Heart left ventricle (tissue), 13 donors: ENCODE results near the gene B3GNT2.

Experiments used
- POLR2A ChIP-seq, 2 donors: fragments of 450-650 bp; IDR thresholded peaks; one replicate each; pipeline ENCODE4 v1.6.1; 2017; ENCODE audit warnings: antibody characterized with exemption in 2 of 2, mild to moderate bottlenecking in 2 of 2, moderate library complexity in 2 of 2
- TF ChIP-seq, protein P1 (sequence below), 12 donors: fragments of 200-600 bp; sonication (generic) in 4 of 12; IDR thresholded peaks; one replicate each; pipeline versions ENCODE4 v1.5.0 to v1.8.0; 2018 to 2022; ENCODE audit warnings: antibody characterized with exemption in 12 of 12, mild to moderate bottlenecking in 5 of 12
- donor health status: ischemic (EF 13 %, LVEDD 7.1; RV severe dilation, severe dysfunction).
- donor health status: DM: no; HTN: yes; CAD: no.
- donor health status: DM: no; HTN: no; CAD: no.
- donor health status: ischemic (EF 25% LVEDD 6.9; RV normal size, moderate dysfunction).
- donor health status: ischemic (EF 25% LVEDD 5.7; RV mildly dilated, moderate dysfunction).
- donor health status: ischemic (EF 35%, LVEDD 5.7; RV mildly dilated, moderate dysfunction).
- donor health status: nonischemic (EF 11% LVEDD 7.7; RV severe dilation, severe dysfunction).
- donor health status: DM: yes; HTN: yes; CAD: no.
- donor health status: PGD.
- donor health status: ischemic (EF 29% LVEDD 5.4; RV normal size, mild dysfunction).
- donor health status: nonischemic (EF 23%, LVEDD 6.1; RV moderate dilation, normal function).

DNA sequence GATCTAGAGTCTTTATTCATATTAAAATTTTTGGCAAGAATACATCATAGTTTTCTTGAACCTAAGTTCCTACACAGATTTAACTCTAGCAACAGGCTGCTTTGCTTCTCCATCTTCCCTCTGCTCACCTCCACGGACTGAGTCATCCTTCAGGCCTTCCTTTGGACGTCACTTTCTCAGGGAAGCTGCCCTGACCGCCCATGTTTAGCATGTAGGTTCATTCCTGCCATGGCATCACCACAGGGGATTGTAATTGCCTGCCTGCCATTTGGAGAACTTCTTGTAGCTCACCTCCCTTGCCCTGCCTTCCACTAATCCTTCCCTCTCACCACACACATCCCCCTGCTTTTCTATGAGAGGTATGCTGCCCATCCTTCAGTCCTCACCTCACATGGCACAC, 43.9 kb upstream of the B3GNT2 start:
- no peak for TF ChIP-seq POLR2A (IDR thresholded peaks at IDR 0.05)
- TF ChIP-seq, protein P1, sequence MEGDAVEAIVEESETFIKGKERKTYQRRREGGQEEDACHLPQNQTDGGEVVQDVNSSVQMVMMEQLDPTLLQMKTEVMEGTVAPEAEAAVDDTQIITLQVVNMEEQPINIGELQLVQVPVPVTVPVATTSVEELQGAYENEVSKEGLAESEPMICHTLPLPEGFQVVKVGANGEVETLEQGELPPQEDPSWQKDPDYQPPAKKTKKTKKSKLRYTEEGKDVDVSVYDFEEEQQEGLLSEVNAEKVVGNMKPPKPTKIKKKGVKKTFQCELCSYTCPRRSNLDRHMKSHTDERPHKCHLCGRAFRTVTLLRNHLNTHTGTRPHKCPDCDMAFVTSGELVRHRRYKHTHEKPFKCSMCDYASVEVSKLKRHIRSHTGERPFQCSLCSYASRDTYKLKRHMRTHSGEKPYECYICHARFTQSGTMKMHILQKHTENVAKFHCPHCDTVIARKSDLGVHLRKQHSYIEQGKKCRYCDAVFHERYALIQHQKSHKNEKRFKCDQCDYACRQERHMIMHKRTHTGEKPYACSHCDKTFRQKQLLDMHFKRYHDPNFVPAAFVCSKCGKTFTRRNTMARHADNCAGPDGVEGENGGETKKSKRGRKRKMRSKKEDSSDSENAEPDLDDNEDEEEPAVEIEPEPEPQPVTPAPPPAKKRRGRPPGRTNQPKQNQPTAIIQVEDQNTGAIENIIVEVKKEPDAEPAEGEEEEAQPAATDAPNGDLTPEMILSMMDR (IDR thresholded peaks at IDR 0.05), result no peak
